GM19035 (cell line): ENCODE data around the gene BTRC.
"Not testable (repeated sequence)": the region's sequence is repeated elsewhere in the genome, so short reads cannot be mapped to it uniquely, and the experiment has no call there.

Experiments used
- ATAC-seq: cut with Tn5 transposase; IDR thresholded peaks from one replicate; pipeline ENCODE4 v1.9.1; 2021; ENCODE audit not compliant: unreplicated experiment

BTRC gene

GRCh38 chr10:101385866-101386658 lies 32.1 kb downstream of the BTRC start:
- ATAC-seq, result no peak

- ATAC-seq, result no peak
Measured at GRCh38 chr10:101386659-101387259, 32.8 kb downstream of the BTRC start.

GRCh38 chr10:101388676-101389276 lies 34.8 kb downstream of the BTRC start:
- no peak for ATAC-seq

- not testable (repeated sequence) for ATAC-seq
Measured at GRCh38 chr10:101389532-101389931, 35.6 kb downstream of the BTRC start.

GRCh38 chr10:101389986-101390531 lies 36.1 kb downstream of the BTRC start:
- ATAC-seq, result no peak

GRCh38 chr10:101393378-101393777 lies 39.4 kb downstream of the BTRC start:
- ATAC-seq, result no peak

GRCh38 chr10:101394524-101395133 lies 40.7 kb downstream of the BTRC start:
- ATAC-seq, result no peak

GRCh38 chr10:101397140-101397539 lies 43.2 kb downstream of the BTRC start:
- ATAC-seq, result no peak

- no peak for ATAC-seq
Measured at GRCh38 chr10:101400585-101400984, 46.6 kb downstream of the BTRC start.

GRCh38 chr10:101402711-101403110 lies 48.7 kb downstream of the BTRC start:
- ATAC-seq, result no peak

- no peak for ATAC-seq
Measured at GRCh38 chr10:101403161-101403560, 49.2 kb downstream of the BTRC start.

- no peak for ATAC-seq
Measured at GRCh38 chr10:101405001-101405400, 51.0 kb downstream of the BTRC start.

GRCh38 chr10:101411598-101411997 lies 57.6 kb downstream of the BTRC start:
- ATAC-seq, result no peak

- ATAC-seq, result no peak
Measured at GRCh38 chr10:101414034-101414433, 60.1 kb downstream of the BTRC start.

GRCh38 chr10:101415884-101416283 lies 61.9 kb downstream of the BTRC start:
- no peak for ATAC-seq

- ATAC-seq, result not testable (repeated sequence)
Measured at GRCh38 chr10:101421967-101422366, 68.0 kb downstream of the BTRC start.

- no peak for ATAC-seq
Measured at GRCh38 chr10:101425535-101425934, 71.6 kb downstream of the BTRC start.

- ATAC-seq, result no peak
Measured at GRCh38 chr10:101428036-101428435, 74.1 kb downstream of the BTRC start.

GRCh38 chr10:101429423-101429822 lies 75.5 kb downstream of the BTRC start:
- no peak for ATAC-seq

GRCh38 chr10:101436302-101436701 lies 82.3 kb downstream of the BTRC start:
- ATAC-seq, result no peak

GRCh38 chr10:101438881-101439391 lies 85.0 kb downstream of the BTRC start:
- ATAC-seq, result no peak
